ENCODE data around the gene FBXL2. TPM values are rescaled to one million over a fixed set of nuclear protein-coding genes. Genes with fewer than 3 reads are reported as not detected.
A peak's percentile ranks its signal among the peaks of the same experiment; 100 is the strongest.

The FBXL2 gene
- total and polyA plus RNA-seq, 2 of the 4 experiments (the other 2 are of a cell fraction) = 15.8 to 21.0 TPM

GRCh38 chr3:33426068-33426467, 148.8 kb downstream of the FBXL2 start:
- H3K18ac ChIP-seq (ENCODE audit: low read depth, low read length) = no peak overlapping the region
- H2BK15ac ChIP-seq (ENCODE audit: low read depth, low read length) = no peak overlapping the region
- H3K27me3 ChIP-seq (ENCODE audit: control insufficient read depth, insufficient read depth, low read length) = no peaks in the 10 kb centered on the region
- intact Hi-C loops (cut with micrococcal nuclease) = no loop called here
- peaks cover 62% of the 10 kb centered on the region for H4K20me1 ChIP-seq (ENCODE audit: insufficient read depth, low read length)
- H3K14ac ChIP-seq (replicated peaks; ENCODE audit: low read depth, low read length) = no peak overlapping the region
- H3K4me2 ChIP-seq (ENCODE audit: low read depth, low read length) = no peak overlapping the region
- H3K4me1 ChIP-seq (ENCODE audit: control insufficient read depth, insufficient read depth, low read length) = peaks cover 8% of the 10 kb centered on the region
- BruUV-seq (replicated peaks) = no TSS peak
- H4K91ac ChIP-seq (ENCODE audit: insufficient read depth, low read depth, low read length) = no peak overlapping the region
- no peak overlapping the region for H3K4ac ChIP-seq (ENCODE audit: low read depth, low read length)
- no peak overlapping the region for H2BK5ac ChIP-seq (ENCODE audit: low read depth, low read length, poor library complexity, severe bottlenecking)
- no peaks in the 10 kb centered on the region for H3K9me3 ChIP-seq (ENCODE audit: control insufficient read depth, insufficient read depth, low read length)
- H4K8ac ChIP-seq (ENCODE audit: low read depth in 2 of 2, low read length in 2 of 2) = no peak overlapping the region
- H3K9me1 ChIP-seq (ENCODE audit: insufficient read depth, low read length) = peaks cover 3% of the 10 kb centered on the region
- no CpG with 5 or more reads among the region's 1 CpG for WGBS, 2 experiments (ENCODE audit: extremely low coverage in 2 of 2, insufficient read length in 1 of 2)
- H3K27ac ChIP-seq (ENCODE audit: insufficient read depth, low read length) = no peak overlapping the region
- H2AK5ac ChIP-seq (ENCODE audit: low read depth, low read length) = no peak overlapping the region
- H3K79me1 ChIP-seq (ENCODE audit: low read depth in 1 of 2, low read length in 2 of 2) = peaks cover 6 to 65% of the 10 kb centered on the region in 2 experiments
- no peak overlapping the region for H3K4me3 ChIP-seq (ENCODE audit: insufficient read depth, low read depth, low read length)
- no peak overlapping the region for H3K56ac ChIP-seq (ENCODE audit: extremely low read depth, insufficient read depth, low read length)
- no peak overlapping the region for H4K5ac ChIP-seq (ENCODE audit: low read depth, low read length)
- dilution Hi-C loops (cut with HindIII; ENCODE audit: low sequenced_read_pairs, unreplicated experiment) = no loop called here
- peak overlapping the region; percentile 31; the same call in 1 of the 2 replicates for H3K23ac ChIP-seq (ENCODE audit: low read depth, low read length)
- TF ChIP-seq RFX5 (IDR thresholded peaks at IDR 0.05; ENCODE audit: low read depth, low read length) = no peak
- no peak for TF ChIP-seq MAZ (IDR thresholded peaks at IDR 0.05; ENCODE audit: borderline replicate concordance, low read depth, low read length)
- TF ChIP-seq MXI1 (IDR thresholded peaks at IDR 0.05; ENCODE audit: borderline replicate concordance, low read depth, low read length) = no peak
- ChIA-PET CTCF (interaction anchor here (0.7 kb wide), 1 partner anchor 53 kb away, joined by 3 read pairs; no protein-coding TSS in a partner anchor), POLR2A (ENCODE audit: unreplicated experiment) (no interaction called here)
- no peak for ATAC-seq (ENCODE audit: low read depth)
- H2AK9ac ChIP-seq (replicated peaks; ENCODE audit: low read depth, low read length, poor library complexity) = no peak overlapping the region
- in situ Hi-C loops (cut with MboI; ENCODE audit: low sequenced_read_pairs) = no loop called here
- H2AFZ ChIP-seq (replicated peaks; ENCODE audit: low read length, poor library complexity) = no peak overlapping the region
- DNase-seq = no peak
- H2BK20ac ChIP-seq (ENCODE audit: low read depth, low read length) = no peak overlapping the region
- no peak overlapping the region for H2BK120ac ChIP-seq (ENCODE audit: low read depth, low read length)
- H3K9ac ChIP-seq (ENCODE audit: low read depth, low read length) = no peak overlapping the region
- peaks cover 8% of the 10 kb centered on the region for H3K36me3 ChIP-seq (ENCODE audit: control insufficient read depth, insufficient read depth, low read length)
